ENCODE results near the gene VWA3B.

DNA sequence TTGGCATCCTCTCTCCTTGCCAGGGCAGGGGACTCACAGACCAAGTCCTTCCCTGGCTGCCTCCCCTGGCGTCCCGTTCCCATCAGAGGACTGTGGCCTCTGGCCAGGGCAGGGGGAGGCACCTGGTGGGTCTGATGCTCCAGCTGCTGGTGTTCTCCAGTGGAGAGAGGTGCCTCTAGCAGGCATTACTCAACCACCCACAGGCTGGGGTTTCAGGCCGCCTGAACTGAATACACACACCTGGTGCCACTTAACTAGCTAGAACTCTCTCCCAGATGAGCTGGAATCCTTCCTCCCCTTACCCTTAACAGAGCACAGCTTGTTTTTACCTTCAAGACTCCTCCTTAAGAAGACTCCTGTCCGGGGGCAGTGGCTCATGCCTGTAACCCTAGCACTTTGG is 221.6 kb downstream of the VWA3B start:
- no peak for TF ChIP-seq POLR2A (IDR thresholded peaks at IDR 0.05)
- TF ChIP-seq, protein P1, sequence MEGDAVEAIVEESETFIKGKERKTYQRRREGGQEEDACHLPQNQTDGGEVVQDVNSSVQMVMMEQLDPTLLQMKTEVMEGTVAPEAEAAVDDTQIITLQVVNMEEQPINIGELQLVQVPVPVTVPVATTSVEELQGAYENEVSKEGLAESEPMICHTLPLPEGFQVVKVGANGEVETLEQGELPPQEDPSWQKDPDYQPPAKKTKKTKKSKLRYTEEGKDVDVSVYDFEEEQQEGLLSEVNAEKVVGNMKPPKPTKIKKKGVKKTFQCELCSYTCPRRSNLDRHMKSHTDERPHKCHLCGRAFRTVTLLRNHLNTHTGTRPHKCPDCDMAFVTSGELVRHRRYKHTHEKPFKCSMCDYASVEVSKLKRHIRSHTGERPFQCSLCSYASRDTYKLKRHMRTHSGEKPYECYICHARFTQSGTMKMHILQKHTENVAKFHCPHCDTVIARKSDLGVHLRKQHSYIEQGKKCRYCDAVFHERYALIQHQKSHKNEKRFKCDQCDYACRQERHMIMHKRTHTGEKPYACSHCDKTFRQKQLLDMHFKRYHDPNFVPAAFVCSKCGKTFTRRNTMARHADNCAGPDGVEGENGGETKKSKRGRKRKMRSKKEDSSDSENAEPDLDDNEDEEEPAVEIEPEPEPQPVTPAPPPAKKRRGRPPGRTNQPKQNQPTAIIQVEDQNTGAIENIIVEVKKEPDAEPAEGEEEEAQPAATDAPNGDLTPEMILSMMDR (IDR thresholded peaks at IDR 0.05), result no peak
- no peak for TF ChIP-seq EP300 (IDR thresholded peaks at IDR 0.05)

Measured in tibial nerve (tissue), 4 donors.